ENCODE data around the gene EPC1. TPM values are rescaled to one million over a fixed set of nuclear protein-coding genes. Genes with fewer than 3 reads are reported as not detected.
A peak's percentile ranks its signal among the peaks of the same experiment; 100 is the strongest.
"Not testable (repeated sequence)": the region's sequence is repeated elsewhere in the genome, so short reads cannot be mapped to it uniquely, and the experiment has no call there.

The EPC1 gene
- total RNA-seq, 1 donor from 2014 or later, result 24.3 TPM

GRCh38 chr10:32372000-32372875 is 25.3 kb upstream of the EPC1 start:
- no peak for DNase-seq

DNA sequence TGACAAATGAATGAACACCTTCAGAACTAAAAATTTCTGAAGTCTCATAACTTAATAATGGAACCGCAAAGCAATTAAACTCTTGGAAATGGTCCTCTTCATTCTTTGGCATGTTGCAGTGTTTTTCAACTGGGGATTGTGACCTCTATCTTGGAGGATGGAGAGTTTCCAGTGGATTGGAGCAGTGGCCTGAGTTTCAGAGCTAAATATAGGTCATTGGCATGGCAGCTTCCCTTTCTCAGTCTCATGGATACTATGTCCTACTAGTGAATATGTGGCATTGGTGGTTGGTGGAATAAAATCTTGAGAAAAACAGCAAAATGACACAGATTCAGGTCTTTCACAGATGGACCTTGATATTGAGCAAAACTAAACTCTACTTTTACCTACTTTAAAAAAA is 24.1 kb upstream of the EPC1 start:
- no peak for DNase-seq

DNA sequence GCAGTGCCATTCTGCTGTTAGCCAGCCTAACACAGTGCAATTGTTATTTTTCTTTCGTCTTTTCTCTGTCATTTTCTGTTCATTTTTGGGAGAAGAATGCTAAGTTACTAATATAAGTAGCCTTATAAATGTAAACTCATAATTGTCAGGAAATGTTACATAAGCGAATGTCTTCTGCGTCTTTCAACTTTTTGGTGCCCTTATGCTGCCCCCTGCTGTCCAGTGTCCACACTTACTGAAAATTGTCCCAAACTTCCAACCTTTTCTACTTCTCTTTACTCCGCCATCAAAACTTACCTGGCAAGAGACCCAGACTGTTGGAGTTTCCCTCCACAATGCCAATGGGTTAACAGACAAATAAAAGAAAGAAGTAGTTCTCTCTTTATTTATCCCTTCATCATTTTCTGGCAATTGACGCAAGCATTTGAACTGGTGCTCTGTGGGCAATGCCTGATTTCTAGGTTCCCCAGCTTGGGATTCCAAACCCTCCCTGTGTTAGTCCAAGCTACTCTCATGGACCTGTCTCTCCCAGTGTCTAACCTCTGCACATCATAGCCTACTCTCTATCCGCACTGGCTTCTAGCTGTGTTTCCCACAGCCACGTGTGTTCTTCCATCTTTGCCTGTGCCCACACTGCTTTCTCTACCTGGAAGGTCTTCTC is 21.0 kb upstream of the EPC1 start:
- peak; percentile 86 for DNase-seq

GRCh38 chr10:32366588-32366987 is 19.6 kb upstream of the EPC1 start:
- peak; percentile 18 for DNase-seq

GRCh38 chr10:32366111-32366510 is 19.2 kb upstream of the EPC1 start:
- DNase-seq, result peak; percentile 15

DNA sequence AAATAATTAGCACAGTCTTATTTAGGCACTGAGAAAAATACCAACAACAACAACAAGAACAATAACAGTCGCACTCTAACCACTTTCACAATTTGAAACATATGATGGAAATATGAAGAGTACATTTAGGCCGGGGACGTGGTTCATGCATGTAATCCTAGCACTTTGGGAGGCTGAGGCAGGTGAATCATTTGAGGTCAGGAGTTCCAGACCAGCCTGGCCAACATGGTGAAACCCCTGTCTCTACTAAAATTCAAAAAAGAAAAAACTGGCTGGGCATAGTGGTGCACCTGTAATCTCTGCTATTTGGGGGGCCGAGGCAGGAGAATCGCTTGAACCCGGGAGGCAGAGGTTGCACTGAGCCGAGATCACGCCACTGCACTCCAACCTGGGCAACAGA is 18.4 kb upstream of the EPC1 start:
- not testable (repeated sequence) for DNase-seq

- DNase-seq, result no peak
Observed at GRCh38 chr10:32362571-32362970, 15.6 kb upstream of the EPC1 start.

DNA sequence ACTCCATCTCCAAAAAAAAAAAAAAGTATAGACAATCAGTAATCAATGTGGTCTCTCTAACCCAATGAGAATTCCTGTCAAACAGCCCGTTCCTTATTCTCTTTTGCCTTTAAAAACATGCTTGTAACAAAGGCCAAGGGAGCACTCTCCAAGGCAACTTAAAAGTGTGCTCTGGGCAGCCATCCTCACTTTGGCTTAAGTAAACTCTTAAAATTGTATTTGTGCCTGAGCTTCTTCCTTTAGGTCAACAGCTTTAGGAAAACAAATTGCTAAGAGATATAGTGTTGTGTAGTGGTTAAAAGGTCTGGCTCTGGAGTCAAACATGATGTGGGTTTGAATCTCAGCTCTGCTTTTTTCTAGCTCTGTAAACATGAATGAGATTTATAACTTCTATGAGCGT is 13.9 kb upstream of the EPC1 start:
- DNase-seq, result no peak

GRCh38 chr10:32360241-32360640 is 13.3 kb upstream of the EPC1 start:
- DNase-seq, result no peak

DNA sequence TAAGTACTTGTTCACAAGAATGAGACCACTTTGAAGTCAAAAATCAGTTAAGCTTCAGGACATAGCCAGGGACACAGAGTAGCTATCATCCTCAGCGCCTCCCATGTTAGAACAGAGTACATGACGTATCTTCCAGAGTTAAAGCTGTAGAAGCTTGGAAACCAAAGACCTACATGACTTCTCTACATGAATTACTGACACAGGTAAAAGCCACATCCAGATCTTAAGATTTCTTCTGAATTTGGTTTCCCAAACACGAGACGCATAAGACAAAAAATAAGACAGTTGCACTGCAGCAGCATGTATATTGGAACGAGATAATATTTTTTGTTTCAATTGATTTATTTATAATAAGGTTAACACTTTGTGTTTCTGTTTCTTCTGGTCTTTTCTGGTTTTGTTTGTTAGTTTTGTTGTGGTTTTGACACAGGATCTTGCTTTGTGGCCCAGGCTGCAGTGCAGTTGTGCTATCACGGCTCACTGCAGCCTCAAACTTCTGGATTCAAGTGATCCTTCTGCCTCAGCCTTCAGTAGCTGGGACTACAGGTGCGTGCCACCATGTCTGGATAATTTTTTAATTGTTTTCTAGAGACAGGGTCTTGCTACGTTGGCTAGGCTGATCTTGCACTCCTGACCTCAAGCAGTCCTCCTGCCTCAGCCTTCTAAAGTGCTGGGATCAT is 10.2 kb upstream of the EPC1 start:
- no peak for DNase-seq

DNA sequence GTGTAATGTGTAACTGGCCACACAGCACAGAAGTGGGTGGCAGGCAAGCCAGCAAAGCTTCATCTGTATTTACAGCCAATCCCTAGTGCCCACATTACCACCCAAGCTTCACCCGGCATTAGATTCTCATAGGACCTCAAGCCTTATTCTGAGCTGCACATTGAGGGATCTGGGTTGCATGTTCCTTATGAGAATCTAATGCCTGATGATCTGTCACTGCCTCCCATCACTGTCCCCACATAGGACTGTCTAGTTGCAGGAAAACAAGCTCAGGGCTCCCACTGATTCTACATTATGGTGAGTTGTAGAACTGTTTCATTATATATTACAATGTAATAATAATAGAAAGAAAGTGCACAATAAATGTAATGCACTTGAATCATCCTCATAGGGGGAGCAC is 7.7 kb upstream of the EPC1 start:
- not testable (repeated sequence) for DNase-seq

GRCh38 chr10:32350811-32351350 is 3.9 kb upstream of the EPC1 start:
- DNase-seq, result no peak

DNA sequence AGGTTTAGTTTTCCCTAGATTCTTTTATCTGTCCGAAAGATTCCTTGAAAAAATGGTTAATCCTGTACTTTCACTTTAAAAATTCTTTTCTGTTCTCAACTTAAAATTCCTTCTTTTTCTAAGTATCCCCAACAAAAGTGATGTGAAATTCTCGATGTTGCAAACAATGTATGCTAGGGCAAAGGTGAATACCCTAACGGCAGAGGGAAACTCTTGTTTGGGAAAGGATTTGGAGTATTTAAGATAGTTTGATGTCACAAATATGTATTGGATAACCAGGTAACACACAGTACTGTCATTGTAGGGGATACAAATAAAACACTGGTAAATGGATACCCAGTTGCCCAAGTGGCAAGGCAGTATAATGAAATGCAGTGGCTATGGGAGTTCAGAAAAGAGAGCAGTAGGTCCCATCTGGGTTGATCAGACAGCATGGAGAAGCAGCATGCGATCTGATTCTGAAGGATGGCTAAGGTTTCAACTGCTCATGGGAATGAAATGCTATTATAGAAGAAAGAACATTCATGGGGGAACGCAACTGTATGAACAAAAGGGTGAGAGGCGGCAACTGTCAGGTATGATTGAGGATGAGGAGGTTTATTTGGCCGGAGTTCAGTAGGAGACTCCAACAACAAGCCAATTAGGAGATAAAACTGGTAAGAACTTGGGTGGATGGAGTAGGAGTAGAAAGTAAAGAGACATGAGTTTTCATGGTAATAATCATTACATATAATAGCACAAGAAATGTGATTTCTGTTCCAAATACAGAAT is 3.2 kb upstream of the EPC1 start:
- no peak for DNase-seq

- no peak for DNase-seq
Observed at GRCh38 chr10:32349199-32349585, 2.2 kb upstream of the EPC1 start.

DNA sequence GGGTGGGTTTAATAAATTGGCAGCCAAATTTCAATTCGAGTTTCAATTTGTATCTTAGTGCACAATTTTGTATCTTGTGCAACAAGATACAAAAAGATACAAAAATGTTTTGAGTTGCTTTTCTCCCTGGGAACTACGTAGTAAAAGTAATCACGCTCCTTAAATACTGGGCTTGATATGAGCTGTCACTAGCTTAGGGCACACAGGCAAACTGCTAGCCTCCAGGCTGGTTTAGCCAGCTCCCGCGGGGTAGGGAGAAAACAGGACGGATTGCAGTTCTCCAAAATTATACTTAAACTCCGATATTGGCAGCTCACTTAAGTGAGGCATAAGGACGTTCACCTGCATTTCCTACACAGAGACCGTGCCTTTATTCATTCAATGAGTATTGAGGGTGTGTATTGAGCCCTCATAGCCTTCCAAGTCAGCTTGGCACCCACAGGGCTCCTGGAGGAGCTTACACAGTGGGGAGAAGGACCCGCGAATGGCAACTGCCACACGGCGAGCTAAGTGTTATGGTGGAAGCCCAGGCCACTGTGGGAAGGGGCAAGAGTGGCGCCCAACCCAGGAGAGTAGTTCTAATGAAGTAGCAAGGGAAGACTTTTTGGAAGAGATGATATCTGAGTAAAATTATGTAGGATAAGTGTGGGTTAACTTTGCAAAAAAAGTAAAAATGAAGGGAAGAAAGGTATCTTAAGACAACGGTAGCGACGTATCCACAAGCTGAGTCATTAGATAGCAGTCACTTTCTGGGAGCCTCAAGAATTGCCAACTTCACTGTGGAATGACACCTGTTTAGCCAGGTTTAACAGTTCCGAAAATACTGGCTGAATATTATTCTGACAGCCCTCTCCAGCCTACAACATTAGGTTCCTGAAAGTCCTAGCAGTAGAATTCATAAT is 1.6 kb upstream of the EPC1 start:
- DNase-seq, result no peak

DNA sequence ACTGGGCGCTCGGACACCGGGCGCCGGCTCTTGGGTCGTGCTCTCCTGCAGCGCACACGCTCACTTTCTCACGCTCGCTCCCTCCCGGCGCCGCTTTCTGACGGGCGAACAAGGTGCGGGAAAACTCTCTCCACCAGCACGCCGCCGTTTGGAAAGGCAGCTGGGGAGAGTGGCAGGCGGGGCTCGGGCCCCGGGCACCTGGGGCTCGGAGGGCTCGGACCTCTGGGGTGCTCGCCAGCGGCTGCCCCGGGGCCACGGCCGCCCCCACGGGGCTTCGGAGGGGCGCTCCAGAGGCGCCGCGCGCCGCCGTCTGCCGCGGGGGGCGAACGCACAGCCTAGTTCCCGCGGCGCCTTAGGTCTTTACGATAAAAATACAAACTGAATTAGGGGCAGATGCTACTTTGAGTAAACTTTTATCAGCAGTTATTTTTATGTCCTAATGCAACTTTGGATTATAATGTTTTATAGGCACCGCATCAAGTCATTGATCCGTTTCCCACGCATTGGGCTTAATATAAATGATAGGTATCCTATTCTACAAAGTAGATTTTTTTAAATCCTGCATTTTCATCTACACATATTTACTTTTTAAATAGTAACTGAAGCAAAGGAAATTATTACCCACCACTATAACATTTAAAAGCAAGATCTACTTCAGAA is 535 bp upstream of the EPC1 start:
- DNase-seq, result no peak

DNA sequence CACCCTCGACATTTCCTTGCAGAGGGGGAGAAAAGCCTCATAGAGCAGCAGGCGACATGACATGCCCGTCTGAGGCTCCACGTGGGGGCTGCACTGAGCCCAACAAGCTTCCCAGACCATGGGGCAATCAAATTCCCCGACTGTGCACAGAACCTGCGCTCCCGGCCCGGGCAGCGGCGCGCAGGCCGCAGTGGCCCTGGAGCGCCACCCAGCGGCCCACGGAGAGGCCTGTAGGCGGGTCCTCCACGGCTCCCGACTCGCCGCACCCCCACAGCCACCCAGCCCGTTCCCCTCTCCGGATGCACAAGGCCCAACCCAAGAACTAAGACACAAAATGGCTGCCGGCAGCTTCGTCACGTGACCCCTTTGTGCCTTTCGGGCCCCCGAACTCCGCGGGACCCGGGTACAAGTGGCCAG is 816 bp downstream of the EPC1 start:
- DNase-seq, result peak; percentile 97

- DNase-seq, result no peak
Observed at GRCh38 chr10:32341596-32341995, 5.4 kb downstream of the EPC1 start.

- DNase-seq, result no peak
Observed at GRCh38 chr10:32340596-32341180, 6.3 kb downstream of the EPC1 start.

GRCh38 chr10:32338262-32338661 is 8.7 kb downstream of the EPC1 start:
- no peak for DNase-seq

Measured in dermis blood vessel endothelial cell (primary cell).